Caco-2 (cell line): ENCODE measurements around the gene GAREM1. TPM values are rescaled to one million over a fixed set of nuclear protein-coding genes. Genes with fewer than 3 reads are reported as not detected.

Experiments used
- BruUV-seq: library from RNA; stranded (reverse); fragments of 400-500 nt; replicated peaks from 2 replicates; lab custom pipeline; 2021; lab: Mats Ljungman, UMichigan
- CTCF ChIA-PET: fragments of 300-600 bp; sonication (Branson Sonifier 250); formaldehyde crosslinking; loops from one replicate; lab custom pipeline; 2022; ENCODE audit warnings: antibody characterized with exemption; lab: Charles Lee
- POLR2A ChIA-PET: fragments of 300-600 bp; sonication (Branson Sonifier 250); formaldehyde crosslinking; loops from one replicate; lab custom pipeline; 2022; ENCODE audit warnings: antibody characterized with exemption; lab: Charles Lee
- DNase-seq, 2 experiments: peaks; one replicate each; pipeline versions ENCODE4 v3.0.0 to v3.0.0-alpha.2; 2020 to 2022
- H3K27me3 ChIP-seq: replicated peaks from 2 replicates; pipeline ENCODE4 v1.6.0; 2011; ENCODE audit warnings: low read length; ENCODE audit not compliant: control insufficient read depth, insufficient read depth
- H3K36me3 ChIP-seq: 2 replicates; pipeline ENCODE4 v1.5.1; 2011; ENCODE audit warnings: low read length; ENCODE audit not compliant: control insufficient read depth, insufficient read depth
- H3K4me1 ChIP-seq: fragments of 250-450 bp; sonication (Bioruptor Pico); 2 replicates; pipeline ENCODE4 v1.5.1; 2020; ENCODE audit warnings: mild to moderate bottlenecking
- H3K4me3 ChIP-seq: 2 replicates; pipeline ENCODE4 v1.5.1; 2011; ENCODE audit warnings: low read depth, mild to moderate bottlenecking, control low read depth, low read length
- H3K9me3 ChIP-seq: fragments of 250-450 bp; sonication (Bioruptor Pico); 2 replicates; pipeline ENCODE4 v1.5.1; 2020; ENCODE audit warnings: mild to moderate bottlenecking, moderate library complexity
- H3K27ac Mint-ChIP-seq: one replicate; pipeline ENCODE4 v1.8.0; 2022; ENCODE audit warnings: mixed read lengths; ENCODE audit not compliant: unreplicated experiment
- H3K27me3 Mint-ChIP-seq: one replicate; pipeline ENCODE4 v1.8.0; 2022; ENCODE audit warnings: mixed read lengths; ENCODE audit not compliant: insufficient read depth, unreplicated experiment
- H3K36me3 Mint-ChIP-seq: one replicate; pipeline ENCODE4 v1.8.0; 2022; ENCODE audit warnings: mild to moderate bottlenecking, mixed read lengths; ENCODE audit not compliant: insufficient read depth, unreplicated experiment
- H3K4me1 Mint-ChIP-seq: one replicate; pipeline ENCODE4 v1.8.0; 2022; ENCODE audit warnings: low read depth, mixed read lengths; ENCODE audit not compliant: unreplicated experiment
- H3K4me3 Mint-ChIP-seq: one replicate; pipeline ENCODE4 v1.8.0; 2022; ENCODE audit warnings: mild to moderate bottlenecking, moderate library complexity, mixed read lengths; ENCODE audit not compliant: unreplicated experiment
- H3K9me3 Mint-ChIP-seq: one replicate; pipeline ENCODE4 v1.8.0; 2022; ENCODE audit warnings: mixed read lengths; ENCODE audit not compliant: unreplicated experiment
- CTCF ChIP-seq, 2 experiments: fragments of 200-600 bp in 1 of 2; IDR thresholded peaks; 1 replicate in 1 of 2; 2 replicates in 1 of 2; pipeline versions ENCODE4 v1.5.1 to v1.8.0; 2011 to 2022; ENCODE audit warnings: antibody characterized with exemption in 1 of 2, control low read depth in 1 of 2, inconsistent platforms in 1 of 2, low read depth in 1 of 2, low read length in 1 of 2, mild to moderate bottlenecking in 1 of 2, moderate library complexity in 1 of 2; ENCODE audit not compliant: insufficient read depth in 1 of 2, severe bottlenecking in 1 of 2, unreplicated experiment in 1 of 2
- intact Hi-C: fragments of 100-400 bp; cut with micrococcal nuclease; formaldehyde crosslinking; loops from one replicate; pipeline ENCODE4 v1.10.0; 2022; ENCODE audit not compliant: unreplicated experiment
- total RNA-seq: library from RNA; stranded (reverse); gene quantifications from 2 replicates; pipeline ENCODE4 v1.2.3, GENCODE V29; 2022

Gene GAREM1
- total RNA-seq, 1 experiment from 2014 or later = 0.50 TPM

GRCh38 chr18:32391126-32391525 is 79.6 kb downstream of the GAREM1 start:
- no peak overlapping the region for H3K27ac Mint-ChIP-seq
- no TSS peak for BruUV-seq
- no peaks in the 10 kb centered on the region for H3K9me3 Mint-ChIP-seq

GRCh38 chr18:32389858-32390257 is 80.8 kb downstream of the GAREM1 start:
- Mint-ChIP-seq H3K9me3 (no peaks in the 10 kb centered on the region), H3K36me3 (no peaks in the 10 kb centered on the region), H3K27ac (no peak overlapping the region), H3K4me1 (no peaks in the 10 kb centered on the region), H3K27me3 (peaks cover 3% of the 10 kb centered on the region), H3K4me3 (no peak overlapping the region)
- intact Hi-C loops = no loop called here
- H3K27me3 ChIP-seq = no peaks in the 10 kb centered on the region
- no peaks in the 10 kb centered on the region for H3K9me3 ChIP-seq
- H3K4me3 ChIP-seq = no peak overlapping the region
- H3K36me3 ChIP-seq = no peaks in the 10 kb centered on the region
- no TSS peak for BruUV-seq
- ChIA-PET CTCF (no interaction called here), POLR2A (no interaction called here)
- TF ChIP-seq CTCF (IDR thresholded peaks at IDR 0.05; ENCODE audit: insufficient read depth in 1 of 2, low read depth in 1 of 2, low read length in 1 of 2, severe bottlenecking in 1 of 2, unreplicated experiment in 1 of 2) = no peak
- H3K4me1 ChIP-seq = no peaks in the 10 kb centered on the region
- DNase-seq = no peak

More at GRCh38 chr18:32391126-32391525, 79.6 kb downstream of the GAREM1 start:
- no peak for TF ChIP-seq CTCF (IDR thresholded peaks at IDR 0.05; ENCODE audit: insufficient read depth in 1 of 2, low read depth in 1 of 2, low read length in 1 of 2, severe bottlenecking in 1 of 2, unreplicated experiment in 1 of 2)
- Mint-ChIP-seq H3K4me1 (no peaks in the 10 kb centered on the region), H3K27me3 (no peaks in the 10 kb centered on the region), H3K4me3 (no peak overlapping the region), H3K36me3 (no peaks in the 10 kb centered on the region)
- H3K4me3 ChIP-seq = no peak overlapping the region
- CTCF ChIA-PET = no interaction called here
- H3K9me3 ChIP-seq = no peaks in the 10 kb centered on the region
- POLR2A ChIA-PET = no interaction called here
- H3K4me1 ChIP-seq = no peaks in the 10 kb centered on the region
- no peak for DNase-seq
- H3K27me3 ChIP-seq = no peaks in the 10 kb centered on the region
- intact Hi-C loops = no loop called here
- no peaks in the 10 kb centered on the region for H3K36me3 ChIP-seq

- BruUV-seq = no TSS peak
- TF ChIP-seq CTCF (IDR thresholded peaks at IDR 0.05; ENCODE audit: insufficient read depth in 1 of 2, low read depth in 1 of 2, low read length in 1 of 2, severe bottlenecking in 1 of 2, unreplicated experiment in 1 of 2) = no peak
- H3K9me3 ChIP-seq = no peaks in the 10 kb centered on the region
- H3K4me1 ChIP-seq = no peaks in the 10 kb centered on the region
- H3K27me3 Mint-ChIP-seq = peaks cover 3% of the 10 kb centered on the region
- DNase-seq = no peak
- intact Hi-C loops = no loop called here
- H3K4me3 ChIP-seq = no peak overlapping the region
- H3K36me3 ChIP-seq = no peaks in the 10 kb centered on the region
- POLR2A ChIA-PET = no interaction called here
- H3K9me3 Mint-ChIP-seq = no peaks in the 10 kb centered on the region
- H3K36me3 Mint-ChIP-seq = no peaks in the 10 kb centered on the region
- no peaks in the 10 kb centered on the region for H3K27me3 ChIP-seq
- H3K27ac Mint-ChIP-seq = no peak overlapping the region
- H3K4me3 Mint-ChIP-seq = no peak overlapping the region
- CTCF ChIA-PET = no interaction called here
- no peaks in the 10 kb centered on the region for H3K4me1 Mint-ChIP-seq
These were observed 81.5 kb downstream of the GAREM1 start for GRCh38 chr18:32389191-32389590.
